Activated T-cell treated with anti-CD3 and anti-CD28 coated beads, Interleukin-2, amount 50 U/mL, for 1 hour (primary cell): Measurements from ENCODE around the gene MRO.
A peak's percentile ranks its signal among the peaks of the same experiment; 100 is the strongest.
"Not testable (repeated sequence)": the region's sequence is repeated elsewhere in the genome, so short reads cannot be mapped to it uniquely, and the experiment has no call there.

Experiments used
- DNase-seq: peaks from one replicate; pipeline ENCODE4 v3.0.0-alpha.2; 2020

MRO gene

DNA sequence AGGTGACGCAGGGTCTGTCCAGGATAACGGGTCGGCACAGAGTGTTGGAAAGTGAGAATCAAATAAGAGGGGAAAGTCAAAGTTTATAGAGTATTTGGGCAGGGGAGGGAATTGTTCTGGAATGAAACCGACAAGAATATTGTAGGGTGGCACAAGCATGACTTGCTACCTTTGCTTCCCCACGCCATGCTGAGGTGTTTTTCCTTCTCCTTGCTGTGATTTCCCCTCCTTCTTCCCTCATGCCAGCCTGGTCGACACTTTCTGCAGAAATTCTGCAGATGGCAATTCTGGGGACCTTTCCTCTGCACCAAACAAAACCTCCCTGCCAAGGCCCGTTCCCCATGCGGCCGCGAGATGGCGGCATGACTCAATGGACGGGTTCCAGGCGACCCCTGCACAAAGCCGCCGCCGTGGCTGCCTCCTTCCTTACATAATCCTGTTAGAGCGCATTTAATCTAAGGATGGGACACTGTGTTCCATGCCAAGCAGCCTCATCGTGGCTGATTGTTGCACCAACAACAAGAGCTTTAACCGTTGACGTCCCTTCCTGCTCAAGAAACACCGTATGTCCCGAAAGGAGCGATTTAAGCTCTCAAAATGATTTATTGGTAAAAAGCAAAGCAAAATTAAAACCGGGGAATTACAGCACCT lies at the start of gene MRO:
Gene MRO, minus strand, starts transcription at position 289 of the 651 bp plus-strand sequence. CDS start 10,616 bp downstream, outside the sequence.
- DNase-seq: peak; percentile 82

DNA sequence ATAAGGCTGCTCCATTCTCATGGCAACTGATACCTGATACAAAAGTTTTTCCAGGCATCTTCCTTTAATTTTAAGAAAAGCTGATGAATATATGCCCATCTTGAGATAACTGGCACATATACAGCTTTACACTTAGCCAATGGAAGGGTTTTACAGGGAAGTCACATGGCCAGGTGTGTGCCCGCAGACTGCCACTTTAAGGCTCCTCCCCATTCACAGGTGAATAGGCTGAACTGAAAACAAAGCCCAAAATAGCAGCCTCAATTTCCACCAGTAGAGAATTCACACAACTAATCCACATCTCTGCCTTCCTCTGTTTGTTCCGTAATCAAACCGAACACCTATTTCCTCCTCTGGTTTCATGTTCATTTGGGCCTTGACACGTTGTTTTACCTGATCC lies 49.3 kb upstream of the MRO start:
- no peak for DNase-seq

DNA sequence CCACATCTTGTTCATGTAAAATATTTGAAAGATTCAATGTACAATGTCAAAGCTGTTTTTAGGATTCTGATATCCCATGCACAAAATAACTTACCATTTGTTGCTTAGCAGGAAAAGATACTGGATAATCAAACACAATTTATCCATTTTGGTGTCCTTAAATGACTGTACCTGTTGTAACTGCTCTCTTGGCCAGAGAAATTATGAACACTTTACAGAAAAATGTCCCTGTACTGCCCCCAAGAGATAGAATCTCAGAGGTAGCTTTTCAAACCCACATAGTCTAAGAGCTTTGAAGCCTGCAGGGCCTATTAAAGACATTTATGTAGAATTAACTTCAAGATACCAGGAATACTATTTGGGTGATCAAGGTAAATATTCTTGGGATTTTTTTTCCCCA lies 46.9 kb upstream of the MRO start:
- no peak for DNase-seq

DNA sequence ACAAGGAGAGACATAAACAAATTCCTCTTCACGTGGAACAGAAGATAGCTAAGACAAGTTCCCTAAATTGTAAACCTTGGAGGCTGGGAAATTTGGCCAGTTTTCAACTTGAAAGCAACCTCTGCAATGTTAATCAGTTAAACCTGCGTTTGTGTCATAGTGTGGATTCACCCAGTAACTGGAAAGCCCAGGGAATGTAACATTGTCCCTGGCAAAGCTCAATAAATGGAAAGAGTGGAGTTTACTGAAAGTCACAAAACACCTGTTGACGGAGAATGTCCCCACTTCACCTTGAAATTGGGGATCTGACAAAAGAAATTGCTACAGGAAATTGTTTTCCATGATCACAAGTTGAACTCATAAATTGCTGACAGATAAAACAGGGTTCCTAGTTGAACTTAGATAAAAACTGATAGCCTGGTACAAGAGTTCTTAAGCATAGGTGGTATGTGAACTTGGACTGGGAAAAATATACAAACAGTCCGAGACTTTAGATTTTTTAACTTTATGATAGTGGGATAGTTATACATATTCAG lies 44.1 kb upstream of the MRO start:
- DNase-seq: no peak

DNA sequence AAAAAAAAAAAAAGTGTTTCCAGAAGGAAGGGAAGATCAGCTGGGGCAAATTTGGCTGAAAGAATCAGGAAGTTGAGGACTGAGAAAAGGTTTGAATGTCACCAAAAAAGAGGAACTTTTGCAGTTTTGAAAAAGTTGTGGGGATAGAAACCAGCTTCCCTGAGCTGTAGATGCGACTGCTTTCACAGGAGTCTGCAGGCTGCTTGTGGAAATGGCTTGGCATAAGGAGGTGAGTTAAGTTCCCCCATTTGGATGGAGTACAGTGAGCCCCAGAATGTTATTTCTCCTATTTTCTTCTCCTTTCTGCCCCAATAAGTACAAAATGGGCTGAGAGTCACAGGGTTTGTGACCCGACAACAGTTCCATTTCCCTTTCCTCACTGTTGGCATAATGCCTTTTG lies 42.6 kb upstream of the MRO start:
- DNase-seq: no peak

DNA sequence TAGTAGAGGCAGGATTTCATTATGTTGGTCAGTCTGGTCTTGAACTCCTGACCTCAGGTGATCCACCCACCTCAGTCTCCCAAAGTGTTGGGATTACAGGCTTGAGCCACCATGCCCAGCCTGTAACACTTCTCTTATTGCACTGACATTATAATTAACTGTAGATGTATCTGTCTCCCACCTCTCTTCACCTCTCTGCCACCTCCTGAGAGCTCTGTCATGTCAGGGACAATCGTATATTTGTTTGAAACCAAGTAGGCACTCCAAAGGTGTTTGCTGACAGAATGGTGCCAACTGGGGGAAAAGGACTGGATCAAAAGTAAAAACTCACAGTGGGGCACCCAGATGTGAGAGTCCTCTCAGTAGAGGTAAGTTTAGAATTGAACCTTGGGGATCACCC lies 41.8 kb upstream of the MRO start:
- no peak for DNase-seq

DNA sequence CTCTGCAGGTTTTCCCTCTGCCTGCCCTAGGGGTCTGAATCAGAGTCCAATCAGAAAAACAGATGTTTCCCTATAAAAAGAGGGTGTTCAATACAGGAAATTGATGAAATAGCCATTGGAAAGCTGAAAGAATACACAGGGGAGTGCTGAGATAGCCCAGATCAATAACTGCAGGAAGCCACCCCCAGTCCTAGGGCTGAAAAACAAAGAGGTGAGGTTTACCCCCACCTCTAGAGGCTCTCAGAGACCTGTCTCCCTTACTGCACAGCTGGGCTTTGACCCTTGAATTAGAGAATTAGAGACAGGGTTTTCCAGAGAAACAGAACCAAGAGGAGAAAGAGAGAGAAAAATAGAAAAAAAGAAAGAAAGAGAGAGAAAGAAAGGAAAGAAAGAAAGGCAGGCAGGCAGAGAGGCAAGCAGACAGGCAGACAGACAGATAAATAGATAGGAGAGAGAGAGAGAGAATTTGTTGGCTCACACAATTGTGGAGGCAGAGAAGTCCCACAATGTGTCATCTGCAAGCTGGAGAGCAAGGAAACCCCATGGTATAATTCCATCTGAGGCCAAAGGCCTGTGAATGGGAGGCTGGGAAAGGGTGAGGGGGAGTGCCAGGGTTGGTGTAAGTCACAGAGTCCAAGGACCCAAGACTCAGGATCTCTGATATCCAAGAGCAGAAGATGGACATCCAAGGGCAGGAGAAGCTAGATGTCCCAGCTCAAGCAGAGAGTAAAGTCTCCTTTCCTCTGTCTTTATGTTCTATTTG lies 40.2 kb upstream of the MRO start:
- no peak for DNase-seq

DNA sequence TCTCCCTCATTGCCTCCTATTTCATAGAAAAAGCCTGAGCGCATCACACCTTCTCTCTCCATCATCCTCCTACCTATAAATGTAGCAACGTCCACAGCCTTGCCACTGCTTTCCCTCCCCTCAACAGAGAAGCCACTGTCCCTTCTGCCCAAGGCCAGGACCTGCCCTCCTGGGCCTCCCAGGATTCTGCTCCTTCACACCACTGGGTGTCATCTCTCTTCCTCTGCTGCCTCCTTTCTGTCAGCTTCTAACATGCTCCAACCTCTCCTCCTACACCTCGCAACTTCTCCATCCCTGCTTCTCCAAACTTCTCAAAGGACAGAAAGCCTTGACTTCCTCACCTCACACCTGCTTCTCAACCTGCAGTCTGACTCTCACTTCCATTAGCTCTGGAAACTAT lies 37.9 kb upstream of the MRO start:
- no peak for DNase-seq

DNA sequence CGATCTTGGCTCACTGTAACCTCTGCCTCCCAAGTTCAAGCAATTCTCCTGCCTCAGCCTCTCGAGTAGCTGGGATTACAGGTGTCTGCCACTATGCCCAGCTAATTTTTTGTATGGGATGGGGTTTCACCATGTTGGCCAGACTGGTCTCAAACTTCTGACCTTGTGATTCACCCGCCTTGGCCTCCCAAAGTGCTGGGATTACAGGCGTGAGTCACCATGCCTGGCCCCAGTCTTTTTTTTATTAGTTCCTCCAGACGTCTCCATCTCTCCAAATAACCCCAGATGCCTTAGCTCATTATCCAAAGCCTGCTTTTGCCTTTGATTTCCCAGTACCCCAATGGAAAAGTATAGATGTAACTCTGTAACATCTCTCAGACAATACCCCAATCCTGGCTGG lies 37.4 kb upstream of the MRO start:
- DNase-seq: not testable (repeated sequence)

DNA sequence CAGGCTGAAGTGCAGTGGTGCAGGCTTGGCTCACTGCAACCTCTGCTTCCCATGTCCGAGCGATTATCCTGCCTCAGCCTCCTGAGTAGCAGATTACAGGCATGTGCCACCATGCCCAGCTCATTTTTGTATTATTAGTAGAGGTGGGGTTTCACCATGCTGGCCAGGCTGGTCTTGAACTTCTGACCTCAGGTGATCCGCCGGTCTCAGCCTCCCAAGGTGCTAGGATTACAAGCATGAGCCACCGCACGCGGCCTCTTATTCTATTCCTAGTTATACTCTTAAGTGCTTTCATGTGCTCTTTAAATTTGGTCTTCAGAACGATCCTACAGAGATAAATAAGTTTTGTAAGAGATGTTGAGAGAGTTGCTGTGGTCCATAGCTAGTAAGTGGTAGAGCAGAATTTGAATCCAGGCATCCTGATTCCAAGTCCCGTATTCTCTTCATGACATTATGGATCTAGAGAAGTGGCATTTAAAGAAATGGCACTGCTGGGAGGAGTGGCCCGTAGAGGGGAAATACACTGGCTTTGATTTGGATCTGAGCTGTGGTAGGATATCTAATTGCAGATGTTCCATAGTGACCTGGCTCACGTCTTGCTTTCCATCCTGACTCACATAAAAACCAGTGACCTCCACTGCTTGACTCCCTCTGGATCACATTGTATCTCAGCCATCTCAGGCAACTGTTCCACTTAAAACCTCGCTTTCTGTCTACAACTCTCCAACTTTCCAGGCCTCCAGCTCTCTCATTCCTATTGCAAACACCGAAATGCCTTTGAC lies 36.4 kb upstream of the MRO start:
- DNase-seq: no peak

DNA sequence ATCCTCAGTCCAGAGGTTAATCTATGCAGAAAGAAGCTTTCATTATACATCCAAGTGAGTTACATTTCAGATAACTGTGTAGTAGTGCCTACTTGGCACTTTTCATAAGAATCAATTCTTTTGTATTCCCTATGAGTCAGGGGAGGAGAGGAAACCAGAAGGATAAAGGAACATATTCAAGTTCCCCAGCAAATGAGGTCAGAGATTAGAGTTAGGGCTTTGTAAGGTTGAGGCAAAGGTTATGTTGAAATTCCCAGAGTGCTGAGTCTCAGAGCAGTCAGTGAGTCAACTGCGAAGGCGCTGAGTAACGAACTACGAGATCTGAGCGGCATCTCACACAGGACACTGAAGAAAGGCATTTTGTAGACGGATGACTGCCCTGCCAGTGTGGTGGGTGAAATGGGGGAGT lies 34.1 kb upstream of the MRO start:
- no peak for DNase-seq

DNA sequence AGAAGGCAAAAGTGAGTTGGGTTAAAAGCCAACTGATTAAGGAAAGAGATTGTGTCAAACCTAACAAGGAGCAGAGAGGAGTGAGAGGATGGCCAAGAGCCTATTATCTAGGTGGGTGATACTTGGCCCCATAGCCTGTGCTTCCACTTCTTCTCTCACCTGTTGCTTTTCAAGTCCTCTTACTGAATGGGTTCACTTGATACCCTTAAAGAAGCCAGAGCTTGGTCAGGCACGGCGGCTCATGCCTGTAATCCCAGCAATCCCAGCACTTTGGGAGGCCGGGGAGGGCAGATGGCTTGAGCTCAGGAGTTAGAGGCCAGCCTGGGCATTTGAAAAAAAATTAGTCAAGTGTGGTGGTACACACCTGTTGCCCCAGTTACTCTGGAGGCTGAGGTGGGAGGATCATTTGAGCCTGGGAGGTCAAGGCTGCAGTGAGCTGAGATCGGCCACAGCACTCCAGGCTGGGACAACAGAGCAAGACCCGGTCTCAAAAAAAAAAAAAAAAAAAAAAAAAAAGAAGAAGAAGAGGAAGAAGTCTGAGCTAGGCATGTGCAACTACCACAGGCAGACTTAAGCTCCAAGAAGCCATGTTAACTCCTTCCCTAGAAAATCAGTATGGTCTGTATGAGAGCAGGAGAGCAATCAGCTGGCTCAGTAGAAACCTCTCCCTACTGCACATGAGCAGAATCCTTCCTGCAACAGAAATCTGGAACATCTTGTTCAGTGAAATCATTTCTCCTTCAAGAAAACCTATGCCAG lies 30.7 kb upstream of the MRO start:
- DNase-seq: no peak

DNA sequence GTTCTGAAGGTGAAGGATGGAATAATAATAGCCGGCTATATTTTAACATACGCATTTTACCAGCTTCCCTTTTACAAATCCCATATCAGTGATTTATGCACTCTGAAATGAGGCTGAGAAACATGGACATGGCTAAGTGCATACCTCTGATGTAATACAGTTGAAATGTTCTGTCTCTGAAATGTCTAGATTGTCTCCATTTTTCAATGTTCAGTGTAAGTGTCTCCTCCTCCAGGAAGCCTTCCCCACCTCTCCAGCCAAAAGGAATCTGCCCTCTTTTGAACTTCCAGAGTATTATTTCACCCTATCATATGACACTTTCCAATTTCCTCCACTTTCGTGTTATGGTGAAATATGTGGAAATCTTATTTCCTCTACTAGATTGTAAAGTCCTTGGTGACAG lies 29.6 kb upstream of the MRO start:
- no peak for DNase-seq

DNA sequence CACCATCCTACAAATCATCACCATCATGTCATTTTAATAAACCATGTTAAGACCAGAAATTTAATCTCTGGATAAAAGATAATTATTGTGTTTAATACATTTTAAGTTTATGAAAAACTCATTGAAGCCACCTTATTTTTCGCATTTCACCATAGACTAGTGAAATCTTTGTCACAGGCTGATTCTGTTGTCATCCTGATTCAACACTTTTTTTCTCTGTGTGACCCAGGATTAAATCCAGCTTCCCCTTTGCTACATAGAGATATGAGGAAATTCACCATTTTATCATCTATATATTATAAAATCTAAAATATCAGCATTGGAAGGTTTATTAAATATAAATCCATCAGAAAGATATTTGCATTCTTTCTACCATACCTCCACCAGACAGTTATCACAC lies 29.2 kb upstream of the MRO start:
- DNase-seq: no peak

DNA sequence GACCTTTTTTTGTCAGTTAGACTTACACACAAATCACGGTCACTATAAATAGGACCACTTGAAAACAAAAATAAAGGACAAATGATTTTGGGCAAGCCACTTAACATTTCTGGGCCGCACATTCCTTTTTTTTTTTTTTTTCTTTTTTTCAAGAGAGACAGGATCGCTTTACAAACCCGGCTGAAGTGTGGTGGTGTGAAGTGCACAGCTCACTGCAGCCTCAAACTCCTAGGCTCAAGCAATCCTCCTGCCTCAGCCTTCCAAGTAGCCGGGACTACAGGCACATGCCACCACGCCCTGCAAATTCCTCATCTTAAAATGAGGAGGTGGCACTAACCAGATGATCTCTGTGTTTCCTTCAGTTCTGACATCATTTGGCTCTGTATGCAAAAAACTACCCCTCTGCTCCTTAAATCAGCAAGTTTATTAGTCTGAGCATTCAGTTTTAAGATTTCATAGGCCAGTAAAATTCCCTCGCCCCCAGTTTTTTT lies 28.3 kb upstream of the MRO start:
- DNase-seq: no peak

DNA sequence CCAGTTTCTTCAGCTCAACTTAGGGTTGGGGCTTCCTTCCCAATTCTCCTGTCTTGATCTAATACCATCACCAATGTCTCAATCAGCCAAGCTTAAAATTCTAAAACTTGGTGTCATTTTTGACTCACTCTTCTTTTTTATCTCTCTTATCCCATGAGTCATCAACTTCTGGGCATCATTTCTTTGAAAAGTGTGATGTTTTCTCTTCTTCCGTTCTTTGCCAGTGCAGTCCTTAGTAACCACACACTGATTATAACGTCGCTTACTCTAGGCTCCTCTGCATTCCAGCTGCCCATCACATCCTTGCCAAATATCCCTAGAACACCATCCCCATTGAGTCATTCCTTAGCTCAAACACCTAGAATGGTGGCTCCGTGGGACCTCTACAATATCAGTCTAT lies 27.4 kb upstream of the MRO start:
- no peak for DNase-seq

DNA sequence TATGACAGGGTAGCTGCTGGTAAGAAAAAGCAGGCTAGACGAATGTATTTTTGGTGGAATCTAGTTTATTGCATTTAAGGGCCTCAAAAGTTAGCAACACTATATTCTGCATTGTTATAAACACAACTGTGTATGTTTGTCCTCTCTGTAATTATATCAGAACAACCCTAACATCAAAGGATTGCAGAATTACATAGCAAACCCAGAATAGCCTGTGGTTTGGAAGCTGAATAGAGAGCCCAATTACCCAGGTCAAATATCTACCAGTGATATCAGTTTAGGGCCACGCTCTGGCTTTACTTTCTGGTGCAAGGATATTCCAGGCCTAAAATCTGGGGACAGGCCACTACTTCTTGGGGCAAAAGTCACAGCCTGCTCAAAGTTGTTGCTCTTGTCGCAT lies 25.1 kb upstream of the MRO start:
- DNase-seq: no peak

DNA sequence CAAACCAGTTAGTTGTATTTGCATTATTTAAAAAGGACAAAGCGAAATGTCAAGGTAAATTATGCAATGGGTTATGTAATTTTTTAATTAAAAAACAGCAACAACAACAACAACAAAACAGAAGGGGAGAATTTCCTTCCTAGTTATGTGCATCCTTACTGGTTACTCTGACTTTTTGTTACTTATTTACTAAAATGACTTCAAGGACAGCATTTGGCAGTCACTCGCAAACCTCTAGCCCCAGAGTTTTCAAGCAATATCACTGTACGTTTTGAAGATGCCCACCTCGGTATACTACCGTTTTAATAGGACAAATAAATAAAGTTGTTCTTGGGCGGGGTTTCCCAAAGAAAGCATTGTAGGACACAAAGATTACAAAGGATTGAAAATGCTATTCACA lies 24.7 kb upstream of the MRO start:
- DNase-seq: no peak

DNA sequence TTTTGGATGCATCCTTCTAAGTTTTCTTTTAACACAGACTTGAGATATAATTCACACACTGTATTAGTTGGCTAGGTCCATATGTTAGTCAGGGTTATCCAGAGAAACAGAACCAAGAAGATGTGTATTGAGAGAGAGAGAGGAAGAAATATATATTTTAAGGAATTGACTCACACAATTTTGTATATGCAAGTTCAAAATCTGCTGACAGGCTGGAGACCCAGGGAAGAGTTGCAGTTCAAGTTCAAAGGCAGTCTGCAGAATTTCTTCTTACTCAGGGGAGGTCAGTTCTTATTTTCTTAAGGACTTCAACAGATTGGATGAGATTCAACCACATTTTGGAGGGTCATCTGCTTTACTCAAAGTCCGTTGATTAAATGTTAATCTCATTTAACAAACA lies 23.0 kb upstream of the MRO start:
- no peak for DNase-seq

DNA sequence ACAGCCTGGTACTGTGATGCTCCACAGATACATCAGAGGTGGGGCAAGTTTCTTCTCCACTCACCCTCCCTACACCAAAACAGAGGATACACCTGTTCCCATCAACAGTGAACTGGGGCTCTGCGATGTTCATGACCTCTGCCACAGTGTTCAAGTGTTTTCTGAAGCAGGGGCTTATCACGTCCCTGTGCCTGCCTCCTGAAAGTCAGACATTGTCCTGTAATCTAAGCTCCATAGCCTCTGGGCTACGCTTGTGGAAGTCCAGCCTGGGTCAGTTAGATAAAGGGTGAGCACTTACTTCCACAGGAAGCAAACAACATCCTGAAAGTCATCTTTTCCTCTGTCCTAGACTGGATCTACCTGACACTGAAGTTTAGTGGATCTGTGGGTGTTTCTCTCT lies 20.2 kb upstream of the MRO start:
- DNase-seq: no peak

DNA sequence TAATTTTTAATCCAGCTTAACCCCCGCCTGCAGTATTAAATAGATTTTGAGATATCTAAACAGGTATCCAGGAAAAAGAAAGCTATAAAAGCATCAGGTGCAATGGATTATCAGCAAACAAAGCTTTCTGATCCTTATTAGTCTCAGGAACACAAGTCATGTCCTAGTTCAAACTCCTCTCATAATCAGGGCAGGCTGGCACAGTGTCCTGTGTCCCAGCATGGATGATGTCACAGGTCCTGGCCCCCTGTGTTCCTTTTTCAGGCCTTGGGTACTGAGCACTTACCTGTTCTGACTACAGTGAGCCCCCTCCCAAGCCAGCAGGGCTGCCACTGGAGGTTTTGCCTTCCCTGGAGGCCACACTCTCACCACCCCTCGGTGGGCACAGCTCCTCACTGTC lies 19.5 kb upstream of the MRO start:
- DNase-seq: no peak

DNA sequence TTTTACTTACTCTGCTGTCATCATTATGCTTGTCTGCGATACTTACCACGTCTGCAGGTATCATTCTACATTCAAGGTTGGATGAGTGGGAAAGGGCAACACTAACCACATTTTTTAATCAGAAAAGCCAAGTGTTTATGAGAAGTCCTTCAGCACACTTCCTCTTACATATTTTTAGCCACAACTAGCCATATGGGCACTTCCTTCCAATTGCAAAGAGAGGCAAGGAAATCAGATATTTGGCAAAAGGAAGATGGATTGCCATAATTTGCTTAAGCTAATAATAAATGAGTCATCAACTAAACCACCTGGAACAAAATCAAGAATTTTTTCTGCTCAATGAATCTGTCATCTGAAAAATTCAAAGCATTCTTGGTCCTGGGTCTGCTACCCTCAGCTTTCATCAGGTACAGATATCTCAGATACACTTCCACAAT lies 16.7 kb upstream of the MRO start:
- no peak for DNase-seq

DNA sequence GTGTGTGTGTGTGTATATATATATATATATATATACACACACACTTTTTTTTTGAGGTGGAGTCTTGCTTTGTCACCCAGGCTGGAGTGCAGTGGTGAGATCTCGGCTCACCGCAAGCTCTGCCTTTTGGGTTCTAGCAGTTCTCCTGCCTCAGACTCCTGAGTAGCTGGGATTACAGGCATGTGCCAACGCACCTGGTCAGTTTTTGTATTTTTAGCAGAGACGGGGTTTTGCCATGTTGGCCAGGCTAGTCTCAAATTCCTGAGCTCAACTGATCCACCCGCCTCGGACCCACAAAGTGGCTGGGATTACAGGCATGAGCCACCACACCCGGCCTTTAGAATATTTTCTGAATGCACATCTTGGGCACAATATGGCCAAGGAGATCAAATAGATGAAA lies 13.7 kb upstream of the MRO start:
- DNase-seq: not testable (repeated sequence)
